Measurements from ENCODE around the gene LSM7. TPM values are rescaled to one million over a fixed set of nuclear protein-coding genes. Genes with fewer than 3 reads are reported as not detected.

The LSM7 gene
- total RNA-seq, 1 donor from 2014 or later: 128 TPM

- DNase-seq (ENCODE audit: extremely low read depth, low read depth, low spot score): no peak
Observed at GRCh38 chr19:2325281-2326046, 2.9 kb downstream of the LSM7 start.

DNA sequence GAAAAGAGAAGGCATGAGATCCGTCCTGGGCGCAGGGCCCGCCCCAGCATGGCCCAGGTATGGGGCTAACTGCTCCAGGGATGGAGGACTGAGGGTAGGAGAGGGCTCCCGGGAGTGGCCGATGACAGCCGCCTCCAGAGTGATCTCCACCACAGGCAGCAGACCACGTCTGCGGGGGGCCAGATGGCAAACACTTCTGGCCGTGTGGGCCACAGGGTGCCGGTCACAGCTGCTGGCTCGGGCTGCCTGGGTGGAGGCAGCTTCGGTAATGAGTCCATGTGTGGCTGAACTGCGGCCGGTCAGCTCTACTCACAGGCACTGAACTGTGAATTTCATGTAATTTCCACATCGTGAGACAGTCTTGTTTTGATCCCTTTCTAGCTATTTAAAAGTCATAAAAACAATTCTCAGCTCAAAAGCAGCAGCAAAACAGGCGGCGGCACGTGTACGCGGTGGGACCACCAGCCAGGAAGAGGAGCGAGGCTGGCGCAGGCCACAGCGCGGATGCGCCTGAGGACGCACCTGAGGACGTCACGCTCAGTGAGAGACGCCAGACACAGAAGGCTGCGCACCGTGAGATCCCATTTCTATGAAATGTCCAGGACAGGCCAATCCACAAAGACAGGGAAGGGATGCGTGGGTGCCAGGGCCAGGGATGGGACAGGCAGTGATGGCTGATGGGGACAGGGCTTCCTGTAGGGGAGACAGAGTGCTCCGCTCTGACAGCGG is 4.0 kb downstream of the LSM7 start:
- no peak for DNase-seq (ENCODE audit: extremely low read depth, low read depth, low spot score)

DNA sequence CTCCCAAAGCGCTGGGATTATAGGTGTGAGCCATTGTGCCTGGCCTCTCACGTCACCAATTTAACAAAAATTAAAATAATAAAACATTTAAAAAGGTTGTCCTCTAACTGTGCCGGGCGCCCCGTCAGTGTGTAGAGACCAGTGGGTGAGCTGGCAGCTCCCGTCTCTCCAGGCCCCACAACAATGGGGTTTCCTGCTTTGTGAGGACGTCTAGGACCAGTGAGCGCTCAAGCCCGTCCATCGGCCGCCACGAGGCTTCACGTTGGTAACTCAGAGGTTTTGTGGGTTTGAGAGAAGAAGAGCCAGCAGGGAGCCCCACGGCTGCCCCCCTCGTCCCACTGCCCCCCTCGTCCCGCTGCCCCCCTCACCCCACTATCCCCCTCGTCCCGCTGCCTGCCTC is 4.7 kb downstream of the LSM7 start:
- DNase-seq (ENCODE audit: extremely low read depth, low read depth, low spot score): no peak

- no peak for DNase-seq (ENCODE audit: extremely low read depth, low read depth, low spot score)
Observed at GRCh38 chr19:2321565-2322283, 6.7 kb downstream of the LSM7 start.

GRCh38 chr19:2320939-2321338 is 7.4 kb downstream of the LSM7 start:
- DNase-seq (ENCODE audit: extremely low read depth, low read depth, low spot score): no peak

GRCh38 chr19:2320049-2320448 is 8.3 kb downstream of the LSM7 start:
- DNase-seq (ENCODE audit: extremely low read depth, low read depth, low spot score): no peak

GRCh38 chr19:2319551-2319950 is 8.8 kb downstream of the LSM7 start:
- DNase-seq (ENCODE audit: extremely low read depth, low read depth, low spot score): no peak

DNA sequence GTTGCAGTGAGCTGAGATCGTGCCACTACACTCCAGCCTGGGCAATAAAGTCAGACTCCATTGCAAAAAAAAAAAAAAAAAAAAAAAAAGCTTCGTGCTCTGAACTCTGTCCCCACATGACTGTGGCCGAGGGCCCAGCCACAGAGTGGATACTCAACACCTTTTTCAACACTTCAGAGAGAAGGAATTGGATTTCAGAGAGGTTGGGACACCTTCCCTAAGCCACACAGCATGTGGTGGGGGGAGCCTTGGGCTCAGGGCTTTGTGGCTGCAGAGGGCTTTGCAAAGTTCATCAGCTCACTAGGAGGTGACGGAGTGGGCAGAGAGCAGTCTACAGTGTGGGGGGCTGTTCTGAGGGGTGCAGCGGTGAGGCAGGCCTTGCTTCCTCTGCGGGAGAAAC is 9.5 kb downstream of the LSM7 start:
- DNase-seq (ENCODE audit: extremely low read depth, low read depth, low spot score): no peak

DNA sequence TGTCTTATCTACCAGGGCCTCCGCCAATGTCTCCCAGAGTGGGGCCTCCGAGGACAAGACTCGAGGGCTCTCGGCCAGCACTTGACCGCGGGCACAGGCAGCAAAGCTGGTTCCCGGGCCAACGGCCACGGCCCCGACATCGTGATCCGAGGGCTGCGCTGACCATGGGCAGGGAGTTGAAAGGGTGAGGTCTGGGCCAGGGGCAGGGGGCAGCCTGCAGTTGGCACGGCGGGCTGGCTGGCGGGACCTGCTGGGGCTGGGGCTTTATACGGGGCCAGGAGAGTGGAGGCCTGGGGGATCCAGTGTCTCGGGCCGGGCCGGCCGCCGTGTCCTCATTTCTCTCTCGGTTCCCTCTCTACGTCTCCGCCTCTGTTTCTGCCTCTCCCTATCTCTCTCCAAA is 10.6 kb downstream of the LSM7 start:
- no peak for DNase-seq (ENCODE audit: extremely low read depth, low read depth, low spot score)

- DNase-seq (ENCODE audit: extremely low read depth, low read depth, low spot score): no peak
Observed at GRCh38 chr19:2317300-2317699, 11.1 kb downstream of the LSM7 start.

- DNase-seq (ENCODE audit: extremely low read depth, low read depth, low spot score): no peak
Observed at GRCh38 chr19:2315818-2316353, 12.5 kb downstream of the LSM7 start.

DNA sequence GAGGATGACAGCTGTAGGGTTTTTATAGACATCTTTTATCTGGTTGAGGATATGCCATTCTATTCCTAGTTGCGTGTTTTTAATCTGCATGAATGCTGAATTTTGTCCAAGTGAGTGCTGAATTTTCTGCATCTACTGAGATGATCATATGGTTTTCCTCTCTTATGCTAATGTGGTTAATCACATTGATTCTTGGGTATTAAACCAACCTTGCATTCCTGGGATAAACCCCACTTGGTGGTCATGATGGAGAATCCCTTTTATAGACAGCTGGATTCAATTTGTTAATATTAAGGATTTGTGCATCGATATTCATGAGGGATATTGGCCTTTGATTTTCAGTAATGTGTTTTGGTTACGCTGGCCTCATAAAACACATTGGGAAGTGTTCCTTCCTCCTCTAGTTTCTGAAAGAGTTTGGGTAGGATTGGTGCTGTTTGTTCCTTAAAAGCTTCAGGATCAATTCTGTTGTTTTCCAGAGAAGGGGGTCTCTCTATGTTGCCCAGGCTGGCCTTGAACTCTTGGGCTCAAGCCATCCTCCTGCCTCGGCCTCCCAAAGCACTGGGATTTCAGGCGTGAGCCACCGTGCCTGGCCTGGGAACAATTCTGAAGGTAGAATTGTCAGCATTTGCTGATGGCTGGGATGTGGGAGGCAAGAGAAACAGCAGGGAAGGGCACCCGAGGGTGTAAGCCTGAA is 13.1 kb downstream of the LSM7 start:
- no peak for DNase-seq (ENCODE audit: extremely low read depth, low read depth, low spot score)

- DNase-seq (ENCODE audit: extremely low read depth, low read depth, low spot score): no peak
Observed at GRCh38 chr19:2312820-2313501, 15.4 kb downstream of the LSM7 start.

DNA sequence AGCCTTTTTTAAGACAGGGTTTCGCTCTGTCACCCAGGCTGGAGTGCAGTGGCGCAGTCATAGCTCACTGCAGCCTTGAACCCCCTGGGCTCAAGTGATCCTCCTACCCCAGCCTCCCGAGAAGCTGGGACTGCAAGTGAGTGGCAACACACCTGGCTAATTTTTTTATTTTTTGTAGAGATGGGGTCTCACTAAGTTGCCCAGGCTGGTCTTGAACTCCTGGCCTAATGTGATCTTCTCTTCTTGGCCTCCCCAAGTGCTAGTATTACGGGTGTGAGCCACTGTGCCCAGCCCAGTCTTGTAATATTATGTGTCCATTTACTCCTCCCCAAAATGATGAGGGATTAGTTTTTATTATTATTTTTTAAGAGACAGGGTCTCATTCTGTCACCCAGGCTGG is 17.3 kb downstream of the LSM7 start:
- DNase-seq (ENCODE audit: extremely low read depth, low read depth, low spot score): no peak

DNA sequence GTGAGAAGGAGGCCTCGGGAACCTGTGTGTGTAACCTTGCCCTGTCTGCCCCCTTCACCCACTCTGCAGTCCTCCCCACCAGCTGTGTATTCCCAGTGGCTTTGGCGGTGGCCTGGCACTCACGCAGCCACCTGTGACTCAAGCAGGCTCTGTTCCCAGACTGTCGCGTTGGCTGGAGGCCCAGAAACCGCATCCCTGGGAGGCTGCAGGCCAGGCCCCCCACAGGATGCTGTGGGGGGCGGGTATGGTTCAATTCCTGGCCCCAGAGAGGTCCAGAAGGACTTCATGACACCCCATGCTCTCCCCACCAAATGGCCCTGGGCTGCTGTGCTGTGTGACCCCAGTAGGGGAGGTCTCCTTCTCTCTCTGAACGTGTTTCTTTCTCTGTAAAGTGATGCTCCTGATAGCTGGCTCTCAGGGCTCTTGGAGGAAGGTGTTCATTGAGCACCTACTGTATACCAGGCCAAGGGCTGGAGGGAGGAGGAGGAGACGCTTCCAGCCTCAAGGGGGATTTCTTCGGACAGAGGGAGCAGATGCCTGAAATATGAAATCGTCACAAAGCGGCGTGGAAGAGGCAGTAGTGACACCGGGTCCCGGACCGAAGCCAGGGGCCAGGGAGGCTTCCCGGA is 18.5 kb downstream of the LSM7 start:
- no peak for DNase-seq (ENCODE audit: extremely low read depth, low read depth, low spot score)

DNA sequence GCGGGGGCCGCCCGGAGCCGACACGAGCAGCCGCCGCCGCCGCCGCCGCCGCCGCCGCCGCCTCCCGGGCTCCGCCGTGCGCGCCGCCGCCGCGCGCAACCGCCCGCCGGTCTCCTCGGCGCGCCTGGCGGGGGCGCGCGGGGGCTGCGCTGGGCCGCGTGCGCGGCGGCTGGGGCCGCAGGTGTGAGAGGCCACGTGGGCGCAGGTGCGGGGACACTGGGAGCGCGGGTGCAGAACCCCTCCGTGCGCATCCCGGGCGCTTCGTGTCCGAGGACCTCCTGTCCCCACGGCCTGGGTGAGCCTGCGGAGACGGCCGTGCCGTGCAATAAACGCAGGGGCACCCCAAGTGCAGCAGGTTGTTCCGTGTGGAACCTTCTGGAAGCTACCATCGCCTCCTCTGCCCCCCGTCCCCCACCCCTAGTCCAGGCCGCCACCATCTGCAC is 20.3 kb downstream of the LSM7 start, which contains the start of gene LINGO3:
Gene LINGO3 (minus strand): TSS at position 41 of the 443 bp plus-strand sequence. CDS start 16,378 bp downstream, outside the sequence.
- no peak for DNase-seq (ENCODE audit: extremely low read depth, low read depth, low spot score)

GRCh38 chr19:2307518-2308012 is 20.8 kb downstream of the LSM7 start:
- no peak for DNase-seq (ENCODE audit: extremely low read depth, low read depth, low spot score)

DNA sequence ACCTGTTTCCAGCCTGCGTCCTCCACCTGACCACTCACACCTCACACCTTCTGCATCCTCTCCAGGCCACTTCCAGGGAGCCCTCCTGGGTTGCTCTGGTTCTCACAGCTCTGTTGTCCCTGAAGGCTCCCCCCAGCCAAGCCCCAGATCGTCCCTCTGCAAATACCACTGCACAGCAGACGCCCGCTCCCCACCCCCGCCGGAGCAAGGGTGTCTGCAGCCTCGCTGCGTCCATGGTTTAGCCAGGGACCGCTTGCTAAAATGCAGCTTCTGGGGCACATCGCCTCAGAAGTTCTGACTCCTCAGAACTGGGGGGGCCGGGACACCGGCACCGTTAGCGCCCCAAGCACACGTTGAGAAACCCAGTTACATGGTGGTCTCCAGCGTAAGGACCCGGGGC is 21.4 kb downstream of the LSM7 start:
- DNase-seq (ENCODE audit: extremely low read depth, low read depth, low spot score): no peak

DNA sequence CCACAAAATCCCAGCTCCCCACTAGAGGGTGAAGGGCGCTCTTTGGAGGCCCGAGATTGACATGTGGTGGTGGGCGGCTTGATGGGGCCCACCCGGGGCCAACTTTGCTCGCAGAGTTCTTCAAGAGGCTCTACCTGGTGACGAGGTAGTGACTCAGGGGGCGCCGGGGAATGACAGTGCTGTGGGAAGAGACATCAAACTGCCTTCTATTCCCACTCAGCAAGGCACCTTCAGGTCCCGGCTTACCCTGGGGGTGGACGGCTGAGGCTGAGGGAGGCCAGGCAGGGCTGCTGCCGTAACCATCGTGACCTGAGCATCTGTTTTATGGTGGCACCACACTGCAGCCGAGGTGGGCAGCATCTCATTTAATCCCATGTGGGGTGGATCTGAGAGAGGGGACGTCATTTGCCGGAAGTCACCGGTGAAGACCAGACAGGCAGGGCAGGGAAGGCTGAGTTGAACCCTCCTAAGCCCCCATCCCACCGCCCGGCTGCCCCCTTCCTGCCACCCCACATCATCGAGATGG is 22.0 kb downstream of the LSM7 start:
- no peak for DNase-seq (ENCODE audit: extremely low read depth, low read depth, low spot score)

All from glomerular endothelial cell (primary cell).